NCI-H345 (cell line): ENCODE measurements around the gene PRKN.

ENCODE experiments used
- DNase-seq: peaks from one replicate; lab custom pipeline; 2025; lab: John Stamatoyannopoulos, UW

Gene PRKN

DNA sequence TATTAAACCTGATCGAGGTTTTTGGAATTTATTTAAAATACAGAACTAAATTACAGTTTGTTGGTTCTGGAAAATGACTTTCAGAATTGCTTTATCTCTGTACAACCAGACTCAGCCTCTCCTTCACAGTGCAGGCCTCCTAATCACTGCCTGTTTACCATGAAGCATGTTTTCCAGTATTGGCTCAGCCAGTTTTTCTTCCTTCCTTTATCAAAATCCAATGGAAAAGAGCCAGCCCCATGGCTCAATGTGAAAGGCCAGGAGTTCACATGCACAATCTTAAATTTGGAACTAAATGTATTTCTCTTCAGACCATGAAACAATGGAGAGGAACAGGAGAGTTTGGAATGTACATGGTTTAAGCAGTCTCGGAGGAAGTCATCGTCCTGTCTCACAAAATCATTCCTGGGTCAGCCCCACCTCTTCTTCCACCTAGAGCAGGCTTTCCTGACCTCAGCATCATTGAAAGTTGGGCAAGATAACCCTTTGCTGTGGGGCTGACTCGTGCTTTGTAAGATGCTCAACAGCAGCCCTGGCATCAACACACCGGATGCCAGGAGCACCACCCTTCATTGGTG lies 772.8 kb downstream of the PRKN start:
- no peak for DNase-seq

- DNase-seq = no peak
These were observed 773.5 kb downstream of the PRKN start for GRCh38 chr6:161954077-161954476.

DNA sequence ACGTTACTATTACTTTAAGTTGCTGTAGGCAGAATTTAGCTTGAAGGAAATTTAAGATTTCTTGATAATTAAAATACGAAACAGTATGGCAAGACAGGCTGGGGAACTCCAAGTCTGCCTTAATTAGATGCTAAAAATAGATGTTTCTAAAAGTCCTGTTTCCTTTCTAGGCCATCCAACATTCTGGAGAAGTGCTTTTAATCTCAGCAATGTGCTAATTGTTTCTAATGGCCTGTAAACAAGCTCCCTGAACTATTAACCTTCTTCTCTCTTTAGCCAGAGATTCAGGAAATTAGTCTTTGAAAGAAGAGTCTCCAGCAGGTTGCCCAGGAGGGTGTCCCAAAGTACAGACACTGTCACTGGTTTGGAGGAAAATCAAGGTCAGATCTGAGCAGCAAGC lies 776.4 kb downstream of the PRKN start:
- no peak for DNase-seq

- DNase-seq = no peak
These were observed 778.0 kb downstream of the PRKN start for GRCh38 chr6:161949531-161949930.

DNA sequence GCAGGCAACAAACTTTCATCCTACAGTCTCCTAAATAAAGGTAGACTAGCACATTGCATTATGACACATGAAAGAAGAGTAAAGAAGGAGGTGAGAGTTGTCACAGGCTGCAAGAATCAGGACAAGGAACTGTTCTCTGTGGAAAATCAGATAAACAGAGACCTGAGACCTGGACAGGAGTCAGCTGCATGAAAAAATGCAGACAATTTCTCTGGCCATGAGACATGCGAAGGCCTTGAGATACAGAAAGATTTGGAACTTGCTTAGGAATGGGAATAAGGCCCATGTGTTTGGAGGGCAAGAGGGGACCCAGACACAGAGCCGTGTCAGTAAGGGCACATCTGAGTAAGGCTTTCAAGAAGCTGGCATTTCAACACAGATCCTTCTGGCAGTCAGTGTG lies 779.1 kb downstream of the PRKN start:
- no peak for DNase-seq

DNA sequence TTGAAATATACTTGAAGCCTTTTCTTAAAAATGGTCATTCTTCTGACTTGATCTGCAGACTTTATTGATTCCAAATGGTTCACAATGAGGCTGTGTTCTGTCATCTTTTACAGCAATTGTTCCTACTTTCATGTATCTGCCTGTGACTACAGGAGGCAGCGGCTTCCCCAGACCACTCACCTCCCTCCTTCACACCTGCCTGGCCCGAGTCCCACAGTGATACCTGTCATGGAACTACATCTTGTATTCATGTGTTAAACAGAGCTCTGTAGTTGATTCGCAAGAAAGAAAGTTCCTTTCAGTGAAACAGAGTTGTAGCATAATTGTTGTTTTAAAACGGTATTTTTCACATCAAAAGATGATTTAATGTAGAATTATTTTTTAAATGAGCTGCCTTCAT lies 780.2 kb downstream of the PRKN start:
- no peak for DNase-seq

GRCh38 chr6:161946461-161946860 lies 781.1 kb downstream of the PRKN start:
- DNase-seq = no peak

DNA sequence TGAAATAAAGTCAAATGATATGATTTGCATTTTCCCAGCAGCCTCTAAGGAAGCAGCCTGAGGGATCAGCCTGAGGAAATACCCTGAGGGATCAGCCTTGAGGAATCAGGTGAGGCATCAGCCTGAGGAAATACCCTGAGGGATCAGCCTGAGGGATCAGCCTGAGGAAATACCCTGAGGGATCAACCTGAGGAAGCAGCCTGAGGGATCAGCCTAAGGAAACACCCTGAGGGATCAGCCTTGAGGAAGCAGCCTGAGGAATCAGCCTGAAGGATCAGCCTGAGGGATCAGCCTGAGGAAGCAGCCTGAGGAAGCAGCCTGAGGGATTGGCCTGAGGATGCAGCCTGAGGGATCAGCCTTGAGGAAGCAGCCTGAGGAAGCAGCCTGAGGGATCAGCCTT lies 784.0 kb downstream of the PRKN start:
- DNase-seq = no peak

GRCh38 chr6:161941565-161941964 lies 786.0 kb downstream of the PRKN start:
- no peak for DNase-seq

DNA sequence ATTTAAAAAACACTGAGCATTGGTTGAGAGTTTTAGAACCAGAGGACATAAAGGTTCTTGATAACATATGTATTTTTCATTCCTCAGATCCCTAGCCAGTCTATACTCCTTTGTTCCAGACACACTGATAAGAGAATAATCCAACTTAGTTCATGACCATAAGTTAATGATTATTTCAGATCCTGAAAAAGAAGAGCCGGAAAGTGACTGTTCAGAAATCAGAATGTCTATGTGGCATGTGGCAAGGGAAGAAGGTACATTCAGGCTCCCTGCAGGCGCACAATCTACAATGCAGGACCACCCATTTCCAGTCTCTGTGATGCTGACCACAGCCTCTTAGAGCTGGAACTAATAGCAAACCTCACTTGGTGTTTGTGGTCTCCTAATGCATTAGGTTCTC lies 787.0 kb downstream of the PRKN start:
- no peak for DNase-seq

GRCh38 chr6:161926324-161926723 lies 801.2 kb downstream of the PRKN start:
- DNase-seq = no peak

GRCh38 chr6:161924516-161925116 lies 803.0 kb downstream of the PRKN start:
- no peak for DNase-seq

- no peak for DNase-seq
These were observed 804.9 kb downstream of the PRKN start for GRCh38 chr6:161922631-161923119.

- no peak for DNase-seq
These were observed 805.8 kb downstream of the PRKN start for GRCh38 chr6:161921602-161922395.

GRCh38 chr6:161919691-161920090 lies 807.9 kb downstream of the PRKN start:
- no peak for DNase-seq

DNA sequence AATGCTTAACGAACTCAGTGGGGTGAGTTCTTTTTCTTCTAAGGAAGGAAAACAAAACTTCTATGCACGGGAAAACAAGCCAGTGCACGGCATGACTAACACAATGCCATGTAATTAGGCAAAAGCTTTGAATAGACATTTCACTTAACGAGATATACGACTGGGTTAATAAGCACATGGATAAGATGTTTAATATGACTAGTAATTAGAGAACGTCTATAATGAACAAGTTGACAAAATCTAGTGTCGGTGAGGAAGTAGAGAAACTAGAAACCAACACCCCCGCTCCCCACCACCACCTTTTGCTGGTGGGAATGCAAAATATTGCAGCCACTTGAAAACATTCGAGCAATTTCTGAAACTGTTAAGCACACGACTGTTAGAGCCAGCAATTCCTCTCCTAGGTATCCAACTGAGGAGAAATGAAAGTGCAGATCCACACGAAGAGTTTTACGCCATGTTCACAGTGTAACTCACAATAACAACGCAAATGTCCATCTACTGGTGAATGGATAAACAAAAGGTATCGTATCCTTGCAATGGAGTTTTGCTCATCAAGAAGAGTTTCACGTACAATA lies 808.8 kb downstream of the PRKN start:
- DNase-seq = no peak

GRCh38 chr6:161918109-161918531 lies 809.4 kb downstream of the PRKN start:
- no peak for DNase-seq

DNA sequence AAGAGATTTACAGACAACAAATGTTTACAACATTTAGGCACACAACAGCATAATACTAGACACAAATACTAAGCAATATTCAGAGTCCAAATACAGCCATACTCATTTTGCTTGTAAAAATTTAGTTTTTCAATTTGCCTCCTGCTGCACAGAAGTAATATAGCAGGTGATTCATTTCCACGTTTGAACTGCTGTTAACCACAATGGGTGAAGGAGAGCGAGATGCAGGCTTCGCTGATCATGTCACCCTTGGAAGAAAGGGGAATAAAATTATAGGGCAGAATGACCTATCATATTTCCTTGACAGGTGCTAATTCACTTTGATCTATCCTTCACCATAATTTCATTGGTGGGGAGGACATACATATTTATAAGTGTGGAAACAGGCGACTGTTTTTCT lies 809.9 kb downstream of the PRKN start:
- DNase-seq = no peak

DNA sequence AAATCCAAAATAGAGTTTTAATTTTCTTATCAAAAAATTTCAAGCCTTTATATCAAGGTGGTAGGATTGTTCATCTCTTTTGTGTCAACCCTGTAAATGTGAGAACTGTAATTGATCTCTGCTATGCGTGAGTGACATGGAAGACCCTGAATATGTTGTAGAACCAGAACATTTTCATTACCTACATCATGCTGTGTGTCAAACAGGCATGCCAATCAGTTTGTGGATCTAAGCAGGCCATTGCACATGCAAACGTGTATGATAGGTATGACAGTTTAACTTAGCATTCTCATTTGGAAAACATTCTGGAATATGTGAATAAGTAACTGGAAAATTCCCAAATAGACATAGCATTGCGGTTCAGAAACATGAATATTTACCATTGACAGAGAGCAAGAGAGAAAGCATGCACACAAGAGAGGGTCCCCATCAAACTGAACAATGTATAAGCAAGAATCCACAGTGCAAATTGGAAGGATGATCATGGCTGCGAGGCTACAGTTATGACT lies 812.1 kb downstream of the PRKN start:
- DNase-seq = no peak

GRCh38 chr6:161908872-161909271 lies 818.7 kb downstream of the PRKN start:
- no peak for DNase-seq

DNA sequence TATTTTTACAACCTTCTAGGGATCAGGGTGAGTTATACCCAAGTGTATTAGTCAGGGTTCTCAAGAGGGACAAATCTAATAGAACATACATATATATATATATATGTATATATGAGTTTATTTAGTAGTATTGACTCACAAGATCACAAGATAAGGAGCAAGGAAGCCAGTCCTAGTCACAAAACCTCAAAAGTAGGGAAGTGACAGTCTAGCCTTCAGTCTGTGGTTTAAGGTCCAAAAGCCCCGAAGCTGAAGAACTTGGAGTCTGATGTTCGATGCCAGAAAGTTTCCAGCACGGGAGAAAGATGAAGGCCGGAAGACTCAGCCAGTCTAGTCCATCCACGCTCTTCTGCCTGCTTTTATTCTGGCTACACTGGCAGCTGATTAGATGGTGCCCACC lies 821.0 kb downstream of the PRKN start:
- DNase-seq = no peak

DNA sequence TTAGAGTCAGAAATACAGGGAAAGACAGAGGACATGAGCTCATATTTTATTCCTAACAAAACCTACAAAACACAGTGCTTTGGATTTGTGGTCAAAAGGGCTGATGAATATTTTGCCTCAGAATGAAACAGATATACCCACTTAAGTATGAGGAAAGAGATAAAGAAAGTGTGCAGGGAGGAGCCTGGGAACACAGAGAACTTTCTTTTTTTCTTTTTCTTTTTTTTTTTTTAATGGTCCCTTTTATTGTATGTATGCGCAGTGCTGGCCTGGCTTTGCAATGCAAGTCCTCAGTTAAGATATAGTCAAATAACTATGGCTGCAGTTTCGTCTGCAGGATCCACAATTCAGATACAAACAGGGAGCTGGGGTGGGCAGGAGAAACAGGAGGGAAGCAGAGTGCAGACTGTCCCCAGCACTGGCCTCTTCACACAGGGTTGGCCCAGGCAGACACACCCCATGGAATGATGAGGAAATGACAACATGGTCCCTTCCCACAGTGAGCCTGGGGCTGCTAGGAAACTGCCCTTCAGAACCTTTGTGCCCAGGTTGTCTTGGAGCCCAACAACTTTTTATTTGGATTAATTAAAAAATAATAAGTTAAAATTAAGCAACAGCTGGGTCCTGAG lies 823.9 kb downstream of the PRKN start:
- DNase-seq = no peak
